ENCODE results near the gene KRTCAP2. TPM values are rescaled to one million over a fixed set of nuclear protein-coding genes. Genes with fewer than 3 reads are reported as not detected.

KRTCAP2 gene
- polyA plus RNA-seq, 3 donors, result 140 to 153 (median 152) TPM

DNA sequence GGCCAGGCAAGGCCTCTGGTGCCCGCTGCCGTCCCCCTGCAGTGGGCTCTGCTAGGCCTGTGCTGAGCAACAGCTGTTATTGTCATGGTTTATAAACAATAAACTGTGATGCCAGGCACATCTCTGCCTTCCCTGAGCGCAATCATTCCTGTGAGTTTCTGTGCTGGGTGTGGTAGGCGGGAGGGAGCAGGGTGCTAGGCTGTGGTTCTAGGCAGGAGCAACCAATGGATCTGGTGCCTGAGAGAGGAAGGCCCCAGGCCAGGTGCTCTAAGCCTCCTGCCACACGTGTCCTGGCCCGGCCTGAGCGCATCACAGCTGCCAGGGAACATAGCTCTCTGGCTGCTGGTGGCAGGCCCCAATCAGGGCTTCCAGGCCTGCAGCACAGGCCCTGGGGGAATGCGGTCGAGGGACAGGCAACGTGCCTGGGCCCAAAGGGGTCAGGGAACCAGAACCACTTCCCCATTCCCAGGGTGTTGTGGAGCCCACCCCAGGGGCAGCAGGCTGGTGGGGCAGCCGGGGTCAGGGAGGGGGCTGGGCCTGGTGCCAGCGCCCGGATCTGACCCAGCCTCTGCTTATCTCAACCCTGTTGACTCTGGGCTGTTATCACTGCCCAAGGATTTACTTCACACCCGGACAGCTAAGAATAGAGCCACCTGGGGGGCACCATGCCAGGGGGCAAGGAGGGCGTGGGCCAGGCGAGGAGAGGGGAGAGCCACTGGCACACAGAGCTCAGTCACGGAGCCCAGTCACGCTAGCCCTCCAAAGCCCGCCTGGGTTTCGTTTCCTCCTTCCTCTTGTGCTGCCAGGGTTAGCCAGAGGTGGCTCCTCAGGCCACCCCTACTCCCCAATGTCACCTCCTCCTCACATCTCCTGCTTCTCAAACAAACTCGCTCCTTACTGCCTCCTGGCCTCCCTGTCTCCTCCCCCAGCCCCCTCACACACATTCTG is 12.0 kb upstream of the KRTCAP2 start:
- no peak for DNase-seq (ENCODE audit: low read depth in 3 of 3, low spot score in 2 of 3)

DNA sequence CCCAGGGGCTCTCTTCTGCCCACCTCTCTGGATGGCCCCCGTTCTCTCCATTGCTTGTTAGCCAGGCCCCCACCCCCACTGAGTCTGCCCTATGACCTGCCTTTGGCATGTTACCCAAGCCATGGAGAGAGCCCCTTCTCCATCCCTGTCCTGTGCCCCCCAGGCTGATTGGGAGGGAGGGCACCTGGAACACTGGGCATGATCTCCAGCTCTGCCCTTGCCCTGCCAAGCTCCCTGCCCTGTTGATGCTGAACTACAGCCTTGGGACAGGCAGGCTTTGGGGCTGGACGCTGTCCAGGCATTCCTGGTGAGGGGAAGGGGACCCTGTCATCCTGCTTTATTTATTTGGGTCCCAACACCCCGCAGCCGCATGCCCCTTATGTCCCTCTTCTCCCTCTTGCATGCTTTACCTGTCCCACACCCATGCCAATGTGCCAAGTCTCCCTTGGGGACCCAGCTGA is 11.3 kb upstream of the KRTCAP2 start:
- no peak for DNase-seq (ENCODE audit: low read depth in 3 of 3, low spot score in 2 of 3)

DNA sequence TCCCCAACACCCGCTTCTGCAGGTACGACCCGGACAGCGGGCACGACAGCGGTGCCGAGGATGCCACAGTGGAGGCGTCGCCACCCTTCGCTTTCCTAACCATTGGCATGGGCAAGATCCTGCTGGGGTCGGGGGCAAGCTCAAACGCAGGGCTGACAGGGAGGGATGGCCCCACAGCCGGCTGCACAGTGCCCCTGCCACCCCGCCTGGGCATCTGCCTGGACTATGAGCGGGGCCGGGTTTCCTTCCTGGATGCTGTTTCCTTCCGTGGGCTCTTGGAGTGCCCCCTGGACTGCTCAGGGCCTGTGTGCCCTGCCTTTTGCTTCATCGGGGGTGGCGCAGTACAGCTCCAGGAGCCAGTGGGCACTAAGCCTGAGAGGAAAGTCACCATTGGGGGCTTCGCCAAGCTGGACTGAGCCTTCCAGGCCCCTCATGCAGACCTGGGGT is 10.7 kb upstream of the KRTCAP2 start:
- no peak for DNase-seq (ENCODE audit: low read depth in 3 of 3, low spot score in 2 of 3)

DNA sequence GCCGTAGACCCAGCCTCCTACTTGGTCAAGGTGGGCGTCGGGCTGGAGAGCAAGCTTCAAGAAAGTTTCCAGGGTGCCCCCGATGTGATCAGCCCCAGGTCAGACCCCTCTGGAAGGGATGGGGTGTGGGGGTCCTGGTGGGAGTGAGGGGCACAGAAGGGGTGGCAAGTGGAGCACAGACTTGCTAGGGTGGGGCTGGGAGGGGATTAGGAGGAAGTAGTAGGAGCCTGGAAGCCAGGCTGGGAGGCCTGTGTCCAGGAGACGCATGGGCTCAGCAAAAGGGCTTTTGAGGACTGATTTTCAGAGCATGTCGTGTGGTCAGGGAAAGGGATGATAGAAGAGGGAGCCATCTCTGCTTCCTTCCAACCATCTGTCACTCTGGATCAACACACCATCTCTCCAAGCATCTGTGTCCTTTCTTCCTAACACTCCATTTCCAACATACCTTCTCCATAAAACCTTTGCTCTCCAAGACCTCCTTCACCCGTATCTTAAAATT is 9.0 kb upstream of the KRTCAP2 start:
- no peak for DNase-seq (ENCODE audit: low read depth in 3 of 3, low spot score in 2 of 3)

DNA sequence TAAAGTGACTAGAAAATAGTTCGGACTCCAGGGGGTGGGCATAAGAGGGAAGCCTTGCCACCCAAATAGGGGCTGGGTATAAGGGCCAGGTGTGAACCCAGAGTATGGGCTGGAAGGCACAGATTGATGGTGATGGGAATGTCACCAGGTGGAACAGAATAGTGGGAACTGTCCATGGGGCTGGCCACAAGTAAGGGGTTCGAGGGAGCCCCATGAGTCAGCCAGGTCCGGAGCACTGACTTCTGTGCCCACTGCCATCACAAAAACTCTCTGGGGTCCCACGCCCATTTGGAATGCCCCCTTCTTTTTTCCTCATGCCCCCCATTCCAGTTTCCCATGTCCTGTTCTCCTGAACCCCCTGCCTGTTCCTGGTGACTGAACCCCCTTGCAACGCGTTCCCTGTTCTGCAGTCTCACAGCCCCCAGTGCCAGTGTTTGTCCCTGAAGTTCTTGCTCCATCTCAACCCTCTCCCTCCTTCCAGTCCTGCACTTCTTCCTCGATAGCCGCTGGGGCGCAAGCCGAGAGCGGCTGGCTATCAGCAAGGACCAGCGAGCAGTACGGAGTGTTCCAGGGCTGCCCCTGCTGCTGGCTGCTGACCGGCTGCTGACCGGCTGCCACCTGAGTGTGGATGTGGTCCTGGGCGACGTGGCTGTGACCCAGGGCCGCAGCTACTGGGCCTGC is 8.4 kb upstream of the KRTCAP2 start:
- DNase-seq (ENCODE audit: low read depth in 3 of 3, low spot score in 2 of 3), result no peak

DNA sequence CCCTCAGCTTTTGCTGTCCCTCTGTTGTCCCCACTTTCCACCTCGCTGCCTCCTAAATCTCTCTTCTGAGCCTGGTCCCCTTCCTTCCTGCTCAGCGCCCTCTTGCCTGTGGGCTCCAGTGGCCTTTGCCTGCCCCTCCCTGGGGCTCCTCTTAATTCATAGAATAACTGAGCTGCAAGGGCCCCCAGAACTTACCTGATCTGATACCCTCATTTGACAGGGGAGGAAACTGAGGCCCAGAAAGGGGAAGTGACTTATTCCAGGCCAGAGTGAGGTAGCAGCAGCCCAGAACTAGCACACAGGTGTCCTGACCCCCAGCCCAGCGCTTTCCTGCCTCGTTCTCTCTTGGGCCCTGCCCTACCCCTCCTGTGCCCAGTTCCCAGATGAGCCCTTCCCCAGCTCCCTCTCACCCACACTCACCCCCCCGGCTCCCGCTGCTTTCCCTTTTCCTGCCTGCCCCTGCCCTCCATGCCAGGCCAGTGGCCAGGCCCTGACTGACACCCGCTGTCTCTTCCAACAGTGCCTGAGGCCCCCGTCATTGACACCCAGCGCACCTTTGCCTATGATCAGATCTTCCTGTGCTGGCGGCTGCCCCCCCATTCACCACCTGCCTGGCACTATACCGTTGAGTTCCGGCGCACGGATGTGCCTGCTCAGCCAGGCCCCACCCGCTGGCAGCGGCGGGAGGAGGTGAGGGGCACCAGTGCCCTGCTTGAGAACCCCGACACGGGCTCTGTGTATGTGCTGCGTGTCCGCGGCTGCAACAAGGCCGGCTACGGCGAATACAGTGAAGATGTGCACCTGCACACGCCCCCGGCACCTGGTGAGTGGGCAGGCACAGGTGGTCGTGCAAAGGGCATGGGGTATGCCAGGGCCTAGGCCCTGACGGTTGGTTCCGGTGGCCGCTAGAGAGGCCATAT is 6.3 kb upstream of the KRTCAP2 start:
- DNase-seq (ENCODE audit: low read depth in 3 of 3, low spot score in 2 of 3), result no peak

DNA sequence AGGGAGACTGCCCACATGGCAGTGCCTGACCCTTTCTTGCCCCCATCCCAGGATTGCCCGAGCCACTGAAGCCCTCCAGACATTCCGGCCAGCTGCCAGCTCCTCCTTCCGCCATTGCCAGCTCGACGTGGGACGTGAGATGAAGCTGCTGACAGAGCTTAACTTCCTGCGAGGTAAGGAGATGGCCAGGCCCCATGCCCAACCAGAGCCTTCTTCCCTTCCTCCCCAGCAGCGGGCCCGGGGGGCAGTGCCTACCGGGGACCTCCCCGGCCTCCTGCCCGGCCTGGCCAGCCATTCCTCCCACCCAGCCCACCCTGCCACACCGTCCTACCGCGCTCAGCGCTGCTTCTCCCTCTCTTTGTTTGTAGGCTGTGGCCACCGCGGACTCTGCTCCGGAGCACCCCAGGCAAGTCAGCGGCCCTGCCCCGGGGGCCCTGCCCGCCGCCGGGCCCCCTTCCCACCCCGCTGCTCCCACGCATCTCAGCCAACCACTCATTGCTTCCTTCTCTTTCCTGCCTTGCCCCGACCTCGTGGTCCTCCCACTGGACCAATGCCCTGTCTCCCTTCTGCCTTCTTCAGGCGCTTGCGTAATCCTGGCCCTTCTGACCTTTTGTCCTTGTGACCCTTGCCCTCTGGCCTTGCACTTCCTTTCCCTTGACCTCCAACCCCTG is 5.5 kb upstream of the KRTCAP2 start:
- DNase-seq (ENCODE audit: low read depth in 3 of 3, low spot score in 2 of 3), result no peak

DNA sequence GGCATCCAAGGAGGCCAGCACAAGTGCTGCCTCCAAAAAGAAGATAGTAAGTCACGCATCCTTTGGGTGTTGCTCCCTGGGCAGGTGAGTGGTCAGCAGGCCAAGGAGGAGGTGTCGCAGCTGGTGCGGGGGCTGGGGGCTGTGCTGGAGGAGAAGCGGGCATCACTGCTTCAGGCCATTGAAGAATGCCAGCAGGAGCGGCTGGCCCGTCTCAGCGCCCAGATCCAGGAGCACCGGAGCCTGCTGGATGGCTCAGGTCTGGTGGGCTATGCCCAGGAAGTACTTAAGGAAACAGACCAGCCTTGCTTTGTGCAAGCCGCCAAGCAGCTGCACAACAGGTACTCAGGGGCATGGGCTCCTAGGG is 4.8 kb upstream of the KRTCAP2 start:
- DNase-seq (ENCODE audit: low read depth in 3 of 3, low spot score in 2 of 3), result no peak

DNA sequence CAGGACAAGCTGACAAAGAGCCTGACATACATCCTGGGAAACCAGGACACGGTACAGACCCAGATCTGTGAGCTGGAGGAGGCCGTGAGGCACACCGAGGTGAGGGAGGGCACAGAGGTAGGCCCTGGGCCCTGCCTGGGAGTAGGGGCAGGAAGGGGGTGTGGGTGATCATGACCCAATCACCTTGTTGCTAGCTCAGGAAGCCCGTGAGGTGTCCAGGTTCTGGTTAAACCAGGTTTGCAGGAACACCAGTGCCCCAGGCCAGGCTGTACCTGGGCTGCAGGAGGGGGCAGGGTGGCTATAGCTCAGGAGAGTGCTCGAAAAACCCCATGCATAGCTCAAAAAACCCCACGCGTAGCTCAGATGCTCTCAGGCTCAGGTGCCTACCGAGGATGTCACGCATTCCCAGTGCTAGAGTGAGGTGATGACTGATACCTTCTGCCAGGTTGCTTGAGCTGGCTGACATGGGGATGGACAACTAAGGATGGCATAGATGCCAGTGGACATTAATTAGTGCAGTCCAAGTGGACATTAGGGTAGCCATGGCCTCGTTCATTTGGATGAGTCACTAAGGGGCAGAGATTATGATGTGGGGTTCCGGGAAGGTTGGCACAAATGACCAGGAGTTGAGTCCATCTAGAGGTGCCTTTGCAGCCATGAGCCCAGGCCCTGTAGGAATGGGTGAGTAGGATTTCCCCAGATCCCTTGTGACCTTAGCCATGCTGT is 4.3 kb upstream of the KRTCAP2 start:
- no peak for DNase-seq (ENCODE audit: low read depth in 3 of 3, low spot score in 2 of 3)

DNA sequence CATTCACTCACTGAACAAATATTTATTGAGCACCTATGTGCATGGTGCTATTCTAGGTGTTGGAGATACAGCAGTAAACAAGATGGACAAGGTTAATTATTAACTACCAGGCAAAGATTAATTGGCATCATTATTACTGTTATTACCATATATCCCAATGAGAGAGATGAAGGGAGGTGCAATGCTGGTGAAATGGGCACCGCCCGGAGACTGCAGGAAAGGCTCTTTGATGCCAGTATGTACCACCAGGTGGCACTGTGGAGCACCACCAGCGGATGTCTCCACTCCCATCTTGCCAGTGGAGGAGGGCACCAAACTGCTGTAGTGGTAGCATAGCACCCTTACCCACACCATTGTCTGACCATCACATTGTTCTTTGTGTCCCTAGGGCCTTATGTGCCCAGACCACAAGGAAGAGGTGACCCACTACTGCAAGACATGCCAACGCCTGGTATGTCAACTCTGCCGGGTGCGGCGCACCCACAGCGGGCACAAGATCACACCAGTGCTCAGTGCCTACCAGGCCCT is 3.5 kb upstream of the KRTCAP2 start:
- DNase-seq (ENCODE audit: low read depth in 3 of 3, low spot score in 2 of 3), result no peak

DNA sequence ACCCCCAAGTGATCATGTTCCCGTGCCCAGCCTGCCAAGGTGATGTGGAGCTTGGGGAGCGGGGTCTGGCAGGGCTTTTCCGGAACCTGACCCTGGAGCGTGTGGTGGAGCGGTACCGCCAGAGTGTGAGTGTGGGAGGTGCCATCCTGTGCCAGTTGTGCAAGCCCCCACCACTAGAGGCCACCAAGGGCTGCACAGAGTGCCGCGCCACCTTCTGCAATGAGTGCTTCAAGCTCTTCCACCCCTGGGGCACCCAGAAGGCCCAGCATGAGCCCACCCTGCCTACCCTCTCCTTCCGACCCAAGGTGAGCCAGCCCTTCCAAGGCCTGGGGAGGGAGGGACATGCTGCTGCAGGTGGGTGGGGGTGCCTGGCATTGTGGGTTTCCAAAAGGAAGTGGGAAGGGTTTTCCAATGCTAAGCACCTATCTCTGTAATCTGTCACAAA is 2.8 kb upstream of the KRTCAP2 start:
- no peak for DNase-seq (ENCODE audit: low read depth in 3 of 3, low spot score in 2 of 3)

DNA sequence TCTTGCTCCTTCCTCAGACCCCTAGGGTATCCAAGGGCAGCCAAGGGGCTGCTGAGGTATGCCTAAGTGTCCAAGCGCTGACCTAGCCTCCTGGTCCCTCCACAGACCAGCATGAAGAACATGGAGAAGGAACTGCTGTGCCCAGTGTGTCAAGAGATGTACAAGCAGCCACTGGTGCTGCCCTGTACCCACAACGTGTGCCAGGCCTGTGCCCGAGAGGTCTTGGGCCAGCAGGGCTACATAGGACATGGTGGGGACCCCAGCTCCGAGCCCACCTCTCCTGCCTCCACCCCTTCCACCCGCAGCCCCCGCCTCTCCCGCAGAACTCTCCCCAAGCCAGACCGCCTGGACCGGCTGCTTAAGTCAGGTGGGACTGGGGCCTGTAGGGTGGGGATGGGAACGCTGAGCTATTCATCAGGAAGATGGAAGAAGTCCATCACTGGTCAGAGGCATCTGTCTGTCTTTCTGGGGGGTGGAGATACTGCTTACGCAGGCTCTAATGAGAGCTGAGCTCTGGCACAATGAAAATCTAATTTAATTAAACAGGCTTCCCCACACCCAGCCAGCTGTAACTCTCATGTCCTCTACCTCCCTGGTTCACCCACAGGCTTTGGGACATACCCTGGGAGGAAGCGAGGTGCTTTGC is 2.3 kb upstream of the KRTCAP2 start:
- DNase-seq (ENCODE audit: low read depth in 3 of 3, low spot score in 2 of 3), result no peak

DNA sequence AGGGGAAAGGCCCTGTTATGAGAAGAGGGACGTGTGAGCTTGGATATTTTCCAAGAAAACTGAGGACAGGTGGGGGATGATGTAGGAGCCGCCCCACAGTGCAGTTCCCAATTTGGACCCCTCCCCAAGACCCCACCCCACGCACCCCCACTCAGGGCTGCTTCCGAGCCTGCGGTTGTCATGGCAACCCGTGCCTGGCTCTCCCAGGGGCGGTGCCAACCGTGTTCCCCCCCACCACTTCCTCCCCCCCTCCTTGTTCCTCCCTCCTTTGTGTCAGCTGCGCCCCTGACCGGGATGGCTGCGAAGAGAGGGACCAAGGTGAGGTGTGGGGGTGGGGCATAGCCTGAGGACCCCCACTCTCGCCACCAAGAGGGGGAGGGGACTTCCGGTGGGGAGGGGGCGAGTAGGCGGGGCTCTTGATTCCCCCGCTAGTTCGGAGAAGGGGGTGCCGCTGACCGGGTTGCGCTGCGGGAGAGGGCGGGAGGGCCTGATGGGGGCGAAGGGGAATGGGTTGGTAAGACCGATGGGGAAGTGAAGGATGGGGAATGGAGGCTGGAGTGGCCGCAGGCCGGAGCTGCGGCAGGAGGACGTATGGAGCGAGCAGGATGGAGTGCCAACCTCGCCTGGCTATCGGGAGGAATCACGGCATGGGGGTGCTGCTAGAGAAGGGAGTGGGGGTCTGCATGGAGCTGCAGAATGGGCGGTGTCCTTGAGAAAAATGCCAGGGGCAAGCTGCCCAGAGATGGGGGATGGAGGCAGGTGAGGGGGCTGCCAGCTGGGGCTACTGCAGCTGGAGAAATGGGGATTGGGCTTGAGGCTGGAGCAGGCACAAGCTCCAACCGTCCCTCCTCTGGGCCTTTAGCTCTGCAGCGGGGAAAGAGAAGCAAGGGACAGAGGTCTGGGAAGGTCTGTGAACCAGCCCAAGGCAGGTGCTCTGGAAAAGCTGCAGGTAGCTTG is 1.5 kb upstream of the KRTCAP2 start:
- no peak for DNase-seq (ENCODE audit: low read depth in 3 of 3, low spot score in 2 of 3)

DNA sequence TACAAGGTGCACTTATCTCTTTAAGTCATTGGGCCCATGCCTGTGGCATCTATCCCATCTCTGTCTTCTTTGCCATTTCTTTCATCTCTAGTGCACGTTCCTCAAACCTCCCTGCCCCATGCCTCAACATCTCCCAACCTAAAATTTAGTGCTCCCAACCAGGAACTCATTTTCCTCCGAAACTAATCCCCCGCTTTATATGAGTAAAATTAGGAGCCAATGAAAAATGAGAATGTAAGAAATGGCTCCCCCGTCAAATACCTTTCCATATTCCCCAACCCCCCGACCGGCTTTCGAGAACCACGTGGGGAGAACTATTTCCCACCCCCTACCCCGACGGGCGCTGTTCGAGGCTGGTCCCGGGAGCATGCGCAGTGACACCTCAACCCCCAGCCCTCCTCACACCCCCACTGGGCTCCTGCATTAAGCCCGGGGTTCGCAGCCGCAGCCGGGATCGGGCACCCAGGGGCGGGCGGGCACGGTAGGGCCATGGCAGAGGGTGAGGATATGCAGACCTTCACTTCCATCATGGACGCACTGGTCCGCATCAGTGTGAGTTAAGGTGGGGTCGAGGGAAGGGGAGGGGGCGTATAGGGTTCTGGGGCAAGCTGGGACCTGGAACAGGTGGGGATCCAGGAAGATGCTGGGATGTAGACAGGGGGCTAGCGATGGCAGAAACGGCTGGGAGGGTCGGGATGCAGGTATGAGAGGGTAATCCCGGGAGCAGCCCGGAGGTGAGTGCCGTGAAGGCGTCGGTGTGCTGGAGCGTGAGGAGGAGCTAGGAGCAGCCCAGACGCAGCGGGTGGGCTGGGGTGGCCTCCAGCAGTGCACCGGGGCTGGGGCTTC is 597 bp upstream of the KRTCAP2 start, which contains the start of gene TRIM46:
TRIM46 (plus strand) TSS at position 372 of the 846 bp plus-strand sequence; CDS start at position 490, 118 bp downstream.
- DNase-seq (ENCODE audit: low read depth in 3 of 3, low spot score in 2 of 3), result no peak

DNA sequence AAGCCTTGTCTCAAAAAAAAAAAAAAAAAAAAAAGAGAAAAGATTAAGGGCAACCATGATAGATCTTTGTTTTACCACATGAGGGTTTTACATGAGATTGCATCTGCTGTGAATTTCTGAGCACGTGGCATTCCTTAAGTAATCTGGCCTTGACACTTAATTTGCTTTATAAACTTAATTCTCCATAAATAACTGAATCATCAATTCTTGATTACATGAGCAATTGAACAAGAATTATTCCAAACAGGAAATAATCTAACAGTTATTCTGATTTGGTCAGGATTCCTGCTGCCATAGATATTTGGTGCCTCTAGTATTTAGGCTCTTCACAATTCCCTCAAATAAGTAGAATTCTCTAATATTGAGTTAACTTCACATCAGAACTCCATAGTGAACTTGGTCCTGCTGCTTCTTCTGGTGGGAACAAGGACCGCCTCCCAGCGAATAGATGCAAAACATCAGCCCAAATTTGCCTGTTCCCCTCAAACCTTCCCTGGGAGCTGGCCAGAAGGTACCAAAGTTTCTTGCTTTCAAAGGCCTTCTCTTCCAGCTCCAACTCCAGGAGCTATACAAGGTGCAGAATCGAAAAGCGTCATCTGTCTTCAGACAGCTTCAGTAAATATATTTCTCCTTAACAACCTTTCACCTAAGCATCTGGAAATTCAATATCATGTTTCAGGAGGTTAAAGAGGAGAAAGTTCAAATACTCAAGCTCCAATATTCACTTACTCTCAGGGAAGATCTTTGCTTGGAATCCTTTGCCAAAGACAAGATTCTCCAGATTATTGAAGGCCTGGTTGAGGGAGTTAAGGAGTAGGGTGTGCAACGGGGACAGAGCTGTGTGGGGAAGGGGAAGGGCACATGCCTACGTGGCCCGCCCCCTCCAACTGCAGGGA is 1.0 kb downstream of the KRTCAP2 start:
- DNase-seq (ENCODE audit: low read depth in 3 of 3, low spot score in 2 of 3), result no peak
